HEK293 (cell line): ENCODE measurements around the gene PLCL1.

Experiments
- CTCF ChIA-PET: fragments of 350-600 bp; formaldehyde crosslinking; extraction: SDS; loops from one replicate; lab custom pipeline; 2021; ENCODE audit warnings: antibody characterized with exemption; lab: Yijun Ruan, JAX
- POLR2A ChIA-PET: fragments of 300-600 bp; formaldehyde crosslinking; extraction: SDS; loops from one replicate; lab custom pipeline; 2020; ENCODE audit warnings: antibody characterized with exemption, inconsistent platforms; lab: Yijun Ruan, JAX
- H3K27ac ChIP-seq: fragments of 200-500 bp; sonication (Bioruptor generic); 2 replicates; pipeline ENCODE4 v1.5.1; 2014; ENCODE audit warnings: low read depth, low read length, control low read depth, inconsistent platforms; ENCODE audit errors: extremely low read depth
- H3K36me3 ChIP-seq, 2 experiments: fragments of 200-500 bp in 1 of 2; sonication (Bioruptor generic) in 1 of 2; 1 replicate in 1 of 2; 2 replicates in 1 of 2; pipeline ENCODE4 v1.5.1; 2014 to 2017; ENCODE audit warnings: inconsistent platforms in 2 of 2, low read length in 2 of 2; ENCODE audit not compliant: control insufficient read depth in 2 of 2, insufficient read depth in 1 of 2
- H3K4me1 ChIP-seq: fragments of 200-500 bp; sonication (Bioruptor generic); 2 replicates; pipeline ENCODE4 v1.5.1; 2014; ENCODE audit warnings: mild to moderate bottlenecking, low read length, inconsistent platforms; ENCODE audit not compliant: control insufficient read depth, insufficient read depth
- H3K4me3 ChIP-seq: 2 replicates; pipeline ENCODE4 v1.5.1; 2011; ENCODE audit warnings: low read depth, mild to moderate bottlenecking, control low read depth, low read length, moderate library complexity
- H3K9me3 ChIP-seq: fragments of 200-500 bp; sonication (Bioruptor generic); 2 replicates; pipeline ENCODE4 v1.5.1; 2014; ENCODE audit warnings: low read depth, low read length, inconsistent platforms; ENCODE audit not compliant: control insufficient read depth, insufficient read depth
- FEZF1 ChIP-seq: fragments of 450-650 bp; formaldehyde crosslinking; IDR thresholded peaks from 2 replicates; pipeline ENCODE4 v1.5.1; 2016; ENCODE audit warnings: missing biosample characterization, missing genetic modification characterization
- KLF7 ChIP-seq: fragments of 450-650 bp; formaldehyde crosslinking; IDR thresholded peaks from 2 replicates; pipeline ENCODE4 v1.5.1; 2016; ENCODE audit warnings: missing biosample characterization, missing genetic modification characterization, borderline replicate concordance
- SP7 ChIP-seq: fragments of 450-650 bp; formaldehyde crosslinking; IDR thresholded peaks from 2 replicates; pipeline ENCODE4 v1.5.1; 2016; ENCODE audit warnings: missing biosample characterization, missing genetic modification characterization
- TCF7L2 ChIP-seq: IDR thresholded peaks from 2 replicates; pipeline ENCODE4 v1.6.1; 2011; ENCODE audit warnings: low read depth, mild to moderate bottlenecking, inconsistent platforms, low read length, moderate library complexity, borderline replicate concordance
- ZBTB21 ChIP-seq: fragments of 450-650 bp; formaldehyde crosslinking; IDR thresholded peaks from 2 replicates; pipeline ENCODE4 v1.5.1; 2017; ENCODE audit warnings: missing biosample characterization, missing genetic modification characterization
- ZFP37 ChIP-seq: fragments of 450-650 bp; formaldehyde crosslinking; IDR thresholded peaks from 2 replicates; pipeline ENCODE4 v1.5.1; 2016; ENCODE audit warnings: missing biosample characterization, missing genetic modification characterization
- ZNF133 ChIP-seq: fragments of 450-650 bp; formaldehyde crosslinking; IDR thresholded peaks from 2 replicates; pipeline ENCODE4 v1.5.1; 2016; ENCODE audit warnings: missing biosample characterization, missing genetic modification characterization
- ZNF174 ChIP-seq: fragments of 450-650 bp; formaldehyde crosslinking; IDR thresholded peaks from 2 replicates; pipeline ENCODE4 v1.5.0; 2017; ENCODE audit warnings: missing biosample characterization, mild to moderate bottlenecking, missing genetic modification characterization
- ZNF214 ChIP-seq: fragments of 450-650 bp; formaldehyde crosslinking; IDR thresholded peaks from 2 replicates; pipeline ENCODE4 v1.5.1; 2017; ENCODE audit warnings: missing biosample characterization, mild to moderate bottlenecking, missing genetic modification characterization, borderline replicate concordance
- ZNF223 ChIP-seq: fragments of 450-650 bp; formaldehyde crosslinking; IDR thresholded peaks from 2 replicates; pipeline ENCODE4 v1.5.1; 2016; ENCODE audit warnings: missing biosample characterization, missing genetic modification characterization
- ZNF350 ChIP-seq: fragments of 450-650 bp; formaldehyde crosslinking; IDR thresholded peaks from 2 replicates; pipeline ENCODE4 v1.5.0; 2017; ENCODE audit warnings: missing biosample characterization, mild to moderate bottlenecking, missing genetic modification characterization
- ZNF404 ChIP-seq: fragments of 450-650 bp; formaldehyde crosslinking; IDR thresholded peaks from 2 replicates; pipeline ENCODE4 v1.5.1; 2017; ENCODE audit warnings: missing biosample characterization, missing genetic modification characterization
- ZNF548 ChIP-seq: fragments of 450-650 bp; formaldehyde crosslinking; IDR thresholded peaks from 2 replicates; pipeline ENCODE4 v1.5.1; 2016; ENCODE audit warnings: missing biosample characterization, missing genetic modification characterization
- ZNF600 ChIP-seq: fragments of 450-650 bp; formaldehyde crosslinking; IDR thresholded peaks from 2 replicates; pipeline ENCODE4 v1.5.1; 2016; ENCODE audit warnings: missing biosample characterization, missing genetic modification characterization
- ZNF621 ChIP-seq: fragments of 450-650 bp; formaldehyde crosslinking; IDR thresholded peaks from 2 replicates; pipeline ENCODE4 v1.5.1; 2017; ENCODE audit warnings: missing biosample characterization, missing genetic modification characterization
- ZNF654 ChIP-seq: fragments of 450-650 bp; formaldehyde crosslinking; IDR thresholded peaks from 2 replicates; pipeline ENCODE4 v1.5.1; 2016; ENCODE audit warnings: low read depth, missing biosample characterization, missing genetic modification characterization
- ZNF670 ChIP-seq: fragments of 450-650 bp; formaldehyde crosslinking; IDR thresholded peaks from 2 replicates; pipeline ENCODE4 v1.5.1; 2016; ENCODE audit warnings: missing biosample characterization, missing genetic modification characterization, low read depth
- ZNF776 ChIP-seq: fragments of 450-650 bp; formaldehyde crosslinking; IDR thresholded peaks from 2 replicates; pipeline ENCODE4 v1.5.0; 2017; ENCODE audit warnings: missing biosample characterization, missing genetic modification characterization, borderline replicate concordance
- ZNF785 ChIP-seq: fragments of 450-650 bp; formaldehyde crosslinking; IDR thresholded peaks from 2 replicates; pipeline ENCODE4 v1.5.1; 2016; ENCODE audit warnings: missing biosample characterization, missing genetic modification characterization
- ZNF792 ChIP-seq: fragments of 450-650 bp; formaldehyde crosslinking; IDR thresholded peaks from 2 replicates; pipeline ENCODE4 v1.5.1; 2016; ENCODE audit warnings: missing biosample characterization, missing genetic modification characterization
- TF ChIP-seq, protein P1 (sequence below): fragments of 450-650 bp; formaldehyde crosslinking; IDR thresholded peaks from 2 replicates; pipeline ENCODE4 v1.5.1; 2016; ENCODE audit warnings: missing biosample characterization, missing genetic modification characterization
- TF ChIP-seq, protein P2 (sequence below): fragments of 450-650 bp; formaldehyde crosslinking; IDR thresholded peaks from 2 replicates; pipeline ENCODE4 v1.5.1; 2016; ENCODE audit warnings: missing biosample characterization, missing genetic modification characterization, borderline replicate concordance
- TF ChIP-seq, protein P3 (sequence below): fragments of 450-650 bp; formaldehyde crosslinking; IDR thresholded peaks from 2 replicates; pipeline ENCODE4 v1.5.1; 2016; ENCODE audit warnings: missing biosample characterization, missing genetic modification characterization

PLCL1 gene

DNA sequence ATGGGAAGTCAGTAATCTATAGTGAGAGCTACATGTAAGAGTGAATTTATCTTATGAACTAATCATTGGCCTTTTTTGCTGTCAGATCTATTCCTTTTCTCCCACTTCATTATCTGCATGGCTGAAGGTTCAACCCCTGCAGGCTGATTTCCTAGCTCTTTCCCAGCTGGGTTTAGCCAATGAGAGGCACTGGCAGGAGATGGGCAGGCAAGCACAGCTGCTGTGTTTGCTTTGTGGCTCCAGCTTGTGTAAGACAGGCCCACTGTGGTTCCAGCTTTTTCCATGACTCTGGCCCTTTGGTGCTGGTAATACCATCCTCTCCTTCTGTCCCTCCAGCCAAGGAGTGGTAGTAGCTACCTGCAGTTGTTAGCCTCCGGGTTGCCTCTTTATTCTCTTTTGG lies 248.8 kb downstream of the PLCL1 start:
- no peak overlapping the region for H3K27ac ChIP-seq
- TF ChIP-seq ZFP37 (tag by site-specific recombination) (no peak), SP7 (tag by site-specific recombination) (no peak), FEZF1 (tag by site-specific recombination) (no peak), ZNF548 (tag by site-specific recombination) (no peak), ZBTB21 (tag by site-specific recombination) (no peak), ZNF350 (tag by site-specific recombination) (no peak), ZNF621 (tag by site-specific recombination) (no peak), ZNF133 (tag by site-specific recombination) (no peak)
- TF ChIP-seq, protein P1, sequence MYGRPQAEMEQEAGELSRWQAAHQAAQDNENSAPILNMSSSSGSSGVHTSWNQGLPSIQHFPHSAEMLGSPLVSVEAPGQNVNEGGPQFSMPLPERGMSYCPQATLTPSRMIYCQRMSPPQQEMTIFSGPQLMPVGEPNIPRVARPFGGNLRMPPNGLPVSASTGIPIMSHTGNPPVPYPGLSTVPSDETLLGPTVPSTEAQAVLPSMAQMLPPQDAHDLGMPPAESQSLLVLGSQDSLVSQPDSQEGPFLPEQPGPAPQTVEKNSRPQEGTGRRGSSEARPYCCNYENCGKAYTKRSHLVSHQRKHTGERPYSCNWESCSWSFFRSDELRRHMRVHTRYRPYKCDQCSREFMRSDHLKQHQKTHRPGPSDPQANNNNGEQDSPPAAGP (tag by site-specific recombination) = no peak
- TF ChIP-seq, protein P2, sequence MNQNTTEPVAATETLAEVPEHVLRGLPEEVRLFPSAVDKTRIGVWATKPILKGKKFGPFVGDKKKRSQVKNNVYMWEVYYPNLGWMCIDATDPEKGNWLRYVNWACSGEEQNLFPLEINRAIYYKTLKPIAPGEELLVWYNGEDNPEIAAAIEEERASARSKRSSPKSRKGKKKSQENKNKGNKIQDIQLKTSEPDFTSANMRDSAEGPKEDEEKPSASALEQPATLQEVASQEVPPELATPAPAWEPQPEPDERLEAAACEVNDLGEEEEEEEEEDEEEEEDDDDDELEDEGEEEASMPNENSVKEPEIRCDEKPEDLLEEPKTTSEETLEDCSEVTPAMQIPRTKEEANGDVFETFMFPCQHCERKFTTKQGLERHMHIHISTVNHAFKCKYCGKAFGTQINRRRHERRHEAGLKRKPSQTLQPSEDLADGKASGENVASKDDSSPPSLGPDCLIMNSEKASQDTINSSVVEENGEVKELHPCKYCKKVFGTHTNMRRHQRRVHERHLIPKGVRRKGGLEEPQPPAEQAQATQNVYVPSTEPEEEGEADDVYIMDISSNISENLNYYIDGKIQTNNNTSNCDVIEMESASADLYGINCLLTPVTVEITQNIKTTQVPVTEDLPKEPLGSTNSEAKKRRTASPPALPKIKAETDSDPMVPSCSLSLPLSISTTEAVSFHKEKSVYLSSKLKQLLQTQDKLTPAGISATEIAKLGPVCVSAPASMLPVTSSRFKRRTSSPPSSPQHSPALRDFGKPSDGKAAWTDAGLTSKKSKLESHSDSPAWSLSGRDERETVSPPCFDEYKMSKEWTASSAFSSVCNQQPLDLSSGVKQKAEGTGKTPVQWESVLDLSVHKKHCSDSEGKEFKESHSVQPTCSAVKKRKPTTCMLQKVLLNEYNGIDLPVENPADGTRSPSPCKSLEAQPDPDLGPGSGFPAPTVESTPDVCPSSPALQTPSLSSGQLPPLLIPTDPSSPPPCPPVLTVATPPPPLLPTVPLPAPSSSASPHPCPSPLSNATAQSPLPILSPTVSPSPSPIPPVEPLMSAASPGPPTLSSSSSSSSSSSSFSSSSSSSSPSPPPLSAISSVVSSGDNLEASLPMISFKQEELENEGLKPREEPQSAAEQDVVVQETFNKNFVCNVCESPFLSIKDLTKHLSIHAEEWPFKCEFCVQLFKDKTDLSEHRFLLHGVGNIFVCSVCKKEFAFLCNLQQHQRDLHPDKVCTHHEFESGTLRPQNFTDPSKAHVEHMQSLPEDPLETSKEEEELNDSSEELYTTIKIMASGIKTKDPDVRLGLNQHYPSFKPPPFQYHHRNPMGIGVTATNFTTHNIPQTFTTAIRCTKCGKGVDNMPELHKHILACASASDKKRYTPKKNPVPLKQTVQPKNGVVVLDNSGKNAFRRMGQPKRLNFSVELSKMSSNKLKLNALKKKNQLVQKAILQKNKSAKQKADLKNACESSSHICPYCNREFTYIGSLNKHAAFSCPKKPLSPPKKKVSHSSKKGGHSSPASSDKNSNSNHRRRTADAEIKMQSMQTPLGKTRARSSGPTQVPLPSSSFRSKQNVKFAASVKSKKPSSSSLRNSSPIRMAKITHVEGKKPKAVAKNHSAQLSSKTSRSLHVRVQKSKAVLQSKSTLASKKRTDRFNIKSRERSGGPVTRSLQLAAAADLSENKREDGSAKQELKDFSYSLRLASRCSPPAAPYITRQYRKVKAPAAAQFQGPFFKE (tag by site-specific recombination) = no peak
- POLR2A ChIA-PET = no interaction called here
- H3K36me3 ChIP-seq = no peaks in the 10 kb centered on the region
- no peaks in the 10 kb centered on the region for H3K9me3 ChIP-seq
- no peaks in the 10 kb centered on the region for H3K4me1 ChIP-seq
- H3K4me3 ChIP-seq = no peak overlapping the region
- CTCF ChIA-PET = interaction anchor here (0.7 to 1.3 kb wide), 4 partner anchors 25 to 243 kb away, joined by 3 to 5 read pairs (median 4); no protein-coding TSS in a partner anchor

DNA sequence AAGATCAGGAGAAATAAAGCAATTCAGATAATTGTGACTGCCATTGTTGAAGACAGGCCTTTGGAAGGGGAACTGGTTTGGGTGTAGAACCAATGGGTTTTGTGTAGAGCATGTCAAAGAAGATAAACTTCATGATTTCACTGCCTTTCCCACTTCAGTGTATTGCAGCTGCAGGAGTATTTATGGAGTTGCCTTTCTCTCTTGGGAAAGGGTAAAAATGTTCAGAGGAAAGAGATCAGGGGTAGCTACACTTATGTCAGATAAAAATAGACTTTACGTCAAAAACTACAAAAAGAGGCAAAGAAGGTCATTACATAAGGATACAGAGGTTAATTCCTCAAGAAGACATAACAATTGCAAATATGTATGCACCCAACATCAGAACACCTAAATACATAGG lies 249.4 kb downstream of the PLCL1 start:
- Histone ChIP-seq H3K4me1 (no peaks in the 10 kb centered on the region), H3K27ac (no peak overlapping the region), H3K9me3 (no peaks in the 10 kb centered on the region), H3K36me3 (no peaks in the 10 kb centered on the region), H3K4me3 (no peak overlapping the region)
- no peak for TF ChIP-seq KLF7
- no peak for TF ChIP-seq ZNF670 (tag by site-specific recombination)
- TF ChIP-seq ZNF785 = no peak
- no peak for TF ChIP-seq ZNF214 (tag by site-specific recombination)
- TF ChIP-seq ZNF404 = no peak
- TF ChIP-seq, protein P3, sequence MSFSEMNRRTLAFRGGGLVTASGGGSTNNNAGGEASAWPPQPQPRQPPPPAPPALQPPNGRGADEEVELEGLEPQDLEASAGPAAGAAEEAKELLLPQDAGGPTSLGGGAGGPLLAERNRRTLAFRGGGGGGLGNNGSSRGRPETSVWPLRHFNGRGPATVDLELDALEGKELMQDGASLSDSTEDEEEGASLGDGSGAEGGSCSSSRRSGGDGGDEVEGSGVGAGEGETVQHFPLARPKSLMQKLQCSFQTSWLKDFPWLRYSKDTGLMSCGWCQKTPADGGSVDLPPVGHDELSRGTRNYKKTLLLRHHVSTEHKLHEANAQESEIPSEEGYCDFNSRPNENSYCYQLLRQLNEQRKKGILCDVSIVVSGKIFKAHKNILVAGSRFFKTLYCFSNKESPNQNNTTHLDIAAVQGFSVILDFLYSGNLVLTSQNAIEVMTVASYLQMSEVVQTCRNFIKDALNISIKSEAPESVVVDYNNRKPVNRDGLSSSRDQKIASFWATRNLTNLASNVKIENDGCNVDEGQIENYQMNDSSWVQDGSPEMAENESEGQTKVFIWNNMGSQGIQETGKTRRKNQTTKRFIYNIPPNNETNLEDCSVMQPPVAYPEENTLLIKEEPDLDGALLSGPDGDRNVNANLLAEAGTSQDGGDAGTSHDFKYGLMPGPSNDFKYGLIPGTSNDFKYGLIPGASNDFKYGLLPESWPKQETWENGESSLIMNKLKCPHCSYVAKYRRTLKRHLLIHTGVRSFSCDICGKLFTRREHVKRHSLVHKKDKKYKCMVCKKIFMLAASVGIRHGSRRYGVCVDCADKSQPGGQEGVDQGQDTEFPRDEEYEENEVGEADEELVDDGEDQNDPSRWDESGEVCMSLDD (tag by site-specific recombination) = no peak
- no peak for TF ChIP-seq ZNF776 (tag by site-specific recombination)
- TF ChIP-seq ZNF174 (tag by site-specific recombination) = no peak
- TF ChIP-seq ZNF792 (tag by site-specific recombination) = no peak
- no peak for TF ChIP-seq TCF7L2
- TF ChIP-seq ZNF654 (tag by site-specific recombination) = no peak
- TF ChIP-seq ZNF600 = no peak
- TF ChIP-seq ZNF223 = no peak
- POLR2A ChIA-PET = no interaction called here
- CTCF ChIA-PET = interaction anchor here (0.6 to 1.3 kb wide), 3 partner anchors 24 to 242 kb away, joined by 3 to 5 read pairs (median 4); no protein-coding TSS in a partner anchor
